Measurements from ENCODE around the gene CACNA1H. TPM values are rescaled to one million over a fixed set of nuclear protein-coding genes. Genes with fewer than 3 reads are reported as not detected.

The CACNA1H gene
- total RNA-seq, 1 donor from 2014 or later = 10.9 TPM

DNA sequence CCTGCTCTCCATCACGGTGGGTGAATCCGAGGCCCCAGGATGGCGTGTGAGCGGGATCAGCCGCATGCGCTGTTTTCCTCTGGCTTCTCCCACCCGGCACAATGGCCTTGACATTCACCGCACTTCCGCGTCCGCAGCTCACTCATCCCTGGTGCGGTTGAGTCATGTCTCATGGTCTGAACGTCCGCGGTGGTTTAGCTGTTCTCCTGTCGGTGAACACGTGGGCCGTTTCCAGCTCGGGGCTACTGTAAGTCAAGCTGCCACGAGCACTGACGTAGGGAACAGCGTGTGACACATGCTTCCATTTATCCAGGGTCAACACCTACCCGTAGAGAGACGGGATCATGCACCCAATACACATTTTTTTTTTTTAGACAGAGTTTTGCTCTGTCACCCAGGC, 15.3 kb upstream of the CACNA1H start:
- TF ChIP-seq, protein P1, sequence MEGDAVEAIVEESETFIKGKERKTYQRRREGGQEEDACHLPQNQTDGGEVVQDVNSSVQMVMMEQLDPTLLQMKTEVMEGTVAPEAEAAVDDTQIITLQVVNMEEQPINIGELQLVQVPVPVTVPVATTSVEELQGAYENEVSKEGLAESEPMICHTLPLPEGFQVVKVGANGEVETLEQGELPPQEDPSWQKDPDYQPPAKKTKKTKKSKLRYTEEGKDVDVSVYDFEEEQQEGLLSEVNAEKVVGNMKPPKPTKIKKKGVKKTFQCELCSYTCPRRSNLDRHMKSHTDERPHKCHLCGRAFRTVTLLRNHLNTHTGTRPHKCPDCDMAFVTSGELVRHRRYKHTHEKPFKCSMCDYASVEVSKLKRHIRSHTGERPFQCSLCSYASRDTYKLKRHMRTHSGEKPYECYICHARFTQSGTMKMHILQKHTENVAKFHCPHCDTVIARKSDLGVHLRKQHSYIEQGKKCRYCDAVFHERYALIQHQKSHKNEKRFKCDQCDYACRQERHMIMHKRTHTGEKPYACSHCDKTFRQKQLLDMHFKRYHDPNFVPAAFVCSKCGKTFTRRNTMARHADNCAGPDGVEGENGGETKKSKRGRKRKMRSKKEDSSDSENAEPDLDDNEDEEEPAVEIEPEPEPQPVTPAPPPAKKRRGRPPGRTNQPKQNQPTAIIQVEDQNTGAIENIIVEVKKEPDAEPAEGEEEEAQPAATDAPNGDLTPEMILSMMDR (IDR thresholded peaks at IDR 0.05) = no peak
- H3K36me3 ChIP-seq = no peaks in the 10 kb centered on the region
- H3K9me3 ChIP-seq = no peaks in the 10 kb centered on the region
- H3K27me3 ChIP-seq = peaks cover 22% of the 10 kb centered on the region
- H3K4me1 ChIP-seq = no peaks in the 10 kb centered on the region
- no peak overlapping the region for H3K4me3 ChIP-seq
- H3K27ac ChIP-seq = no peak overlapping the region
- intact Hi-C loops (cut with DNase I) = no loop called here
- DNase-seq (no peak), ATAC-seq (no peak)

- no peak for ATAC-seq
- Histone ChIP-seq H3K27me3 (peaks cover 31% of the 10 kb centered on the region), H3K4me1 (no peaks in the 10 kb centered on the region), H3K36me3 (no peaks in the 10 kb centered on the region), H3K27ac (no peak overlapping the region), H3K4me3 (no peak overlapping the region), H3K9me3 (no peaks in the 10 kb centered on the region)
- no peak for DNase-seq
- intact Hi-C loops (cut with DNase I) = no loop called here
- TF ChIP-seq, protein P1 (IDR thresholded peaks at IDR 0.05) = no peak
Observed at GRCh38 chr16:1140582-1141162, 12.2 kb upstream of the CACNA1H start.

- no peak overlapping the region for H3K4me3 ChIP-seq
- ATAC-seq (no peak), DNase-seq (no peak)
- no peaks in the 10 kb centered on the region for H3K4me1 ChIP-seq
- peaks cover 35% of the 10 kb centered on the region for H3K27me3 ChIP-seq
- H3K9me3 ChIP-seq = no peaks in the 10 kb centered on the region
- intact Hi-C loops (cut with DNase I) = no loop called here
- TF ChIP-seq, protein P1 (IDR thresholded peaks at IDR 0.05) = no peak
- no peak overlapping the region for H3K27ac ChIP-seq
- no peaks in the 10 kb centered on the region for H3K36me3 ChIP-seq
Observed at GRCh38 chr16:1141191-1141590, 11.7 kb upstream of the CACNA1H start.

DNA sequence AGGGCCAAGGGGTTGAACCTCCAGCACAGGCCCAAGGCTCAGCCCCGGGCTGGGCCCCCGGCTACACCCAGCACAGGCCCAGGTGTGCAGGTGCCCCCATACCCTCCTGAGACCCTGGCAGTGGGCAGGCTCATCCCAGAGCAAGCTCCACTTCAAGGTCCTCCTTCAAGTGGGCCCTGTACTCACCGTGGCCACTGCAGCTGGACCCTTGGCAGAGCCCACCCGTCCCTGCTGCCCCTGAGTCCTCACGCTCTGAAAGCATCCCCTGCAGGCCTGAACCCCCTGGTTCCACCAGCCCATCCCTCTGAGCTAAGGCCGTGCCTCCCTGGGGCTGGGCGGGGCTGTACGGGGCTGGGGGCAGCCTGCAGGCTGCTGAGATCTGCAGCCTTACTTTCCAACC, 11.2 kb upstream of the CACNA1H start:
- H3K27me3 ChIP-seq = peaks cover 35% of the 10 kb centered on the region
- H3K4me3 ChIP-seq = no peak overlapping the region
- TF ChIP-seq, protein P1 (IDR thresholded peaks at IDR 0.05) = no peak
- no peaks in the 10 kb centered on the region for H3K9me3 ChIP-seq
- DNase-seq = no peak
- no peak overlapping the region for H3K27ac ChIP-seq
- intact Hi-C loops (cut with DNase I) = no loop called here
- no peaks in the 10 kb centered on the region for H3K4me1 ChIP-seq
- H3K36me3 ChIP-seq = no peaks in the 10 kb centered on the region
- no peak for ATAC-seq

DNA sequence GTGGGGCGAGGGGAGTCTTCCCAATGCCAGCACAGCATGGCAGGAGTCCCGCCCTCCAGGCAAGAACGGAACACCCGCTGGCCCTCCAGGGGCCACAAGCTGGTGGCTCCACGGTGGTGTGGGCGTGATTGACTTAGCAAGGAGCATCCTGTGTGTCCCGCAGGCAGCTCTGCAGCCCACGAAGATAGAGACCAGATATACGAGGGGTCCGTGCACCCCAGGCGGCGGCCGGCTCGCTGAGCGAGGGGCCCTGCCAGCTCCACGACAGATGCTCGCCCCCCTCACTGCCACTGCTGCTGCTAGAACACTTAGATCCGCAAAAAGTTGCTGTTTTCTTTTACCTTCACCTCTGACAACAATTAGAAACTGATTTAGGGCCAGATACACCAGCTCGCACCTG, 10.0 kb upstream of the CACNA1H start:
- H3K36me3 ChIP-seq = no peaks in the 10 kb centered on the region
- H3K4me1 ChIP-seq = no peaks in the 10 kb centered on the region
- TF ChIP-seq, protein P1 (IDR thresholded peaks at IDR 0.05) = no peak
- H3K27ac ChIP-seq = no peak overlapping the region
- no peak overlapping the region for H3K4me3 ChIP-seq
- no peak for ATAC-seq
- intact Hi-C loops (cut with DNase I) = no loop called here
- H3K27me3 ChIP-seq = peaks cover 38% of the 10 kb centered on the region
- H3K9me3 ChIP-seq = no peaks in the 10 kb centered on the region
- DNase-seq = no peak
